Epithelial cell of proximal tubule (primary cell): ENCODE measurements around the gene SYNM. TPM values are rescaled to one million over a fixed set of nuclear protein-coding genes. Genes with fewer than 3 reads are reported as not detected.

Experiments
- DNase-seq: peaks from one replicate; pipeline ENCODE4 v3.0.0-alpha.2; 2011; ENCODE audit warnings: low read depth
- H3K4me3 ChIP-seq: 2 replicates; pipeline ENCODE4 v1.5.1; 2011; ENCODE audit warnings: low read depth, mild to moderate bottlenecking, low read length
- CTCF ChIP-seq: conservative IDR thresholded peaks from 2 replicates; pipeline ENCODE4 v1.5.1; 2012; ENCODE audit warnings: low read depth, mild to moderate bottlenecking, low read length
- total RNA-seq: library from RNA; depleted of rRNA; stranded (reverse); fragments of >200 nt; gene quantifications from 2 replicates; pipeline ENCODE4 v1.2.3, GENCODE V29; 2015

SYNM gene
- total RNA-seq, 1 donor from 2014 or later, result 2.1 TPM

GRCh38 chr15:99121207-99121606 is 16.3 kb downstream of the SYNM start:
- H3K4me3 ChIP-seq, result no peak overlapping the region
- TF ChIP-seq CTCF, result no peak
- DNase-seq, result no peak

GRCh38 chr15:99121691-99122410 is 17.0 kb downstream of the SYNM start:
- no peak for TF ChIP-seq CTCF
- H3K4me3 ChIP-seq, result no peak overlapping the region
- no peak for DNase-seq

DNA sequence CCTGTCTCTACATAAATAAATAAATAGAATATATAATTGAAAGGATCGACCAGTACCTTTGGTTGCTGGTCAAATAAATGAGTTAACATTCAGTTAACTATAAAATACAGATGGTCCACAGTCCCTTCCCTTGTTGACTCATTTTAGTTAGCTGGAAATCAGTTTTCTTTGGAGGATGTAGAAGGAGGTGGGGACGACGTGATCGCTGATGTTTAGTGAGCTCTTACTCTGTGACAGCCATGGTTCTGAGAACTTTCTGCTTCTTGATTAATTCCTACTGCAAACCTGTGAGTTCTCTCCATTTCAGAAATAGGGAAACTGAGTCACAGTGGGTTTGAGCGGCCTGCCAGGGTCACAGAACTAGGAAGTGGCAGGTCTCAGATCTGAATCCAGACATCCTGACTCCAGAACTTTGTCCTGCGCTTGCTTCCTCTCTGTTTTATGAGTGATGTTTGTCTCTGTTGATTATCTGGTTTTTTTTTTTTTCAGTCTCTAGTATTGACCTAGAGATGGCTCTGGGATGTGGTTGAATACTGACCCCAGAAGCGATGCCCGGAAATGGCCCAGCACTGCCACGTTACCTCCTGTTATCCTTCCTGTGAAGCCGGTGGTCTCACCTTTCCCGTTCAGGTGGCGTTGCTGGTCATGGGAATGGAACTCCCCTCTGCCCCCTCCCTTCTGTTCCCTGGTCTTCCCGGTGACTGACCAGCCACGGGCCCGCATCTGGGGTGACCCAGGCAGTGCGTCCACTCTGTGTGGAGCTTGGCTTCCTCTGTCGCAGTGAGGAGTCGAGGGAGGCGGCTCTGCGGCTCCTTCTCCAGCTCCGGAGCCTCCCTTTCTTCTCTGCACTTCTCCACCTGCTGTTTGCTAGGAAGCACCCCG is 18.2 kb downstream of the SYNM start:
- no peak for DNase-seq
- no peak for TF ChIP-seq CTCF
- H3K4me3 ChIP-seq, result peak overlapping the region; percentile 35

DNA sequence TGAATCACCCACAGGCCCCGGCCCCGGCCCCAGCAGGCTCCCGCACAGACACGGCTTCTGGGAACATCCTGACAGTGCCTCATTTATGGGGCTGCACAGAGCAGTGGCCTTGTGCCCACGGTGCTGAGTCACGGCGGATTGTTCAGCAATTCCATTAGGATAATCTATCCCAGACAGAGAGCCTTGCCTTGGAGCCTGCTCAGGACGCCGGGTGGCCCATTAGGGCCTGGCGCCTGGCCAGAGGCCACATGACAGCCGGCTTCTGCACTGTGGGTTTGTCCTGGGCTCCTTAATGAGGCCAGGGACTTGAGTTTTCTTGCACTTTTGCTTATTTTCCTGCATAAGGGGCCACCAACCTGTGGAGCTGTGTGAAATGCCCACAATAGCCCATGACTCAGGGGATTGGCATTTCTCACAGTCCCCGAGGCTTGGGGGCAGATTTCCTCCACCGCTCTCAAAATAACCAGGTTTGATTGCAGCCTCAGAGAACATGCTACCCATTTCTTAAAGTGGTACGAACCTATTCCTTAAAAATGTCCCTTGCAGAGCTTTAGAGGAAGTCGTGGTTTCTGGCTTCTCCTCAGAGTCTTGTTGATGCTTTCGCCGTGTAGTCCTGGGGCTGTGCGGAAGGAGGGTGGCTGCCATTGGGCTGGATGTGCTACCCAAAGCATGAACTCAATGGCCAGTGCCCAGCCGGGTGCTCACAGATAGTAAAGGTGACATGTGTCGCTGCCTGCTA is 19.0 kb downstream of the SYNM start:
- DNase-seq, result peak; percentile 83
- no peak for TF ChIP-seq CTCF
- peak overlapping the region; percentile 35 for H3K4me3 ChIP-seq

- no peak overlapping the region for H3K4me3 ChIP-seq
These were observed 19.8 kb downstream of the SYNM start for GRCh38 chr15:99124641-99125040.

More at GRCh38 chr15:99124641-99125040, 19.8 kb downstream of the SYNM start:
- DNase-seq, result no peak
- TF ChIP-seq CTCF, result no peak
